Mesothelial cell of epicardium (in vitro differentiated cells): ENCODE measurements around the gene CDR2. TPM values are rescaled to one million over a fixed set of nuclear protein-coding genes. Genes with fewer than 3 reads are reported as not detected.

Experiments used
- DNase-seq, 2 experiments: peaks; one replicate each; pipeline ENCODE4 v3.0.0; 2021; ENCODE audit warnings: low spot score in 2 of 2; ENCODE audit not compliant: unreplicated experiment in 2 of 2
- H3K27ac Mint-ChIP-seq: 2 replicates; pipeline ENCODE4 v1.8.0; 2021; ENCODE audit warnings: mixed read lengths
- H3K27me3 Mint-ChIP-seq: 2 replicates; pipeline ENCODE4 v1.8.0; 2021; ENCODE audit warnings: low read depth, mixed read lengths
- H3K36me3 Mint-ChIP-seq: 2 replicates; pipeline ENCODE4 v1.8.0; 2021; ENCODE audit warnings: mixed read lengths
- H3K4me1 Mint-ChIP-seq: 2 replicates; pipeline ENCODE4 v1.8.0; 2021; ENCODE audit warnings: mixed read lengths
- H3K4me3 Mint-ChIP-seq: 2 replicates; pipeline ENCODE4 v1.8.0; 2021; ENCODE audit warnings: mild to moderate bottlenecking, moderate library complexity, mixed read lengths
- H3K9me3 Mint-ChIP-seq: 2 replicates; pipeline ENCODE4 v1.8.0; 2021; ENCODE audit warnings: mixed read lengths
- total RNA-seq: library from RNA; stranded (reverse); gene quantifications from 3 replicates; pipeline ENCODE4 v1.2.1, GENCODE V29; 2021
- TF ChIP-seq, protein P1 (sequence below): fragments of 200-600 bp; sonication (generic); IDR thresholded peaks from one replicate; pipeline ENCODE4 v1.5.0; 2021; ENCODE audit warnings: antibody characterized with exemption; ENCODE audit not compliant: unreplicated experiment

The CDR2 gene
- total RNA-seq, 1 donor from 2014 or later = 33.0 TPM

DNA sequence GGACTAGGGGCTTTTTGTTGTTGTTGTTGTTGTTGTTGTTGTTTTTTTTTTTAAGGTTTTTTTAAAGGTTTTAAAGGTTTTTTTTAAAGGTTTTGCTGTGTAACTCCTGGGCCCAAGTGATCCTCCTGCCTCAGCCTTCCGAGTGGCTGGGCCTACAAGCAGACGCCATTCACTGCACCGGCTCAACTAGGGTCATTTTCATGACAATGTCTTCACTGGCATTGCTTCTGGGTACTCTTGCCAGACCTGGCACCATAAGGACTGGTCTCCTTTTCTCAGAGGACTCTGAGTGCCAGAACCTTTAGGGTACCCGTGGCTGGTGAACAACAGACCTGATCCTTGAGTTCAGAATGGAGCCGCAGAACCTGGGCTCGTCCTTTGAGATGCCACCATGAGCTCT, 56.8 kb downstream of the CDR2 start:
- no peak for DNase-seq
- H3K27me3 Mint-ChIP-seq = no peaks in the 10 kb centered on the region
- no peaks in the 10 kb centered on the region for H3K4me1 Mint-ChIP-seq
- H3K4me3 Mint-ChIP-seq = no peak overlapping the region
- no peaks in the 10 kb centered on the region for H3K9me3 Mint-ChIP-seq
- TF ChIP-seq, protein P1, sequence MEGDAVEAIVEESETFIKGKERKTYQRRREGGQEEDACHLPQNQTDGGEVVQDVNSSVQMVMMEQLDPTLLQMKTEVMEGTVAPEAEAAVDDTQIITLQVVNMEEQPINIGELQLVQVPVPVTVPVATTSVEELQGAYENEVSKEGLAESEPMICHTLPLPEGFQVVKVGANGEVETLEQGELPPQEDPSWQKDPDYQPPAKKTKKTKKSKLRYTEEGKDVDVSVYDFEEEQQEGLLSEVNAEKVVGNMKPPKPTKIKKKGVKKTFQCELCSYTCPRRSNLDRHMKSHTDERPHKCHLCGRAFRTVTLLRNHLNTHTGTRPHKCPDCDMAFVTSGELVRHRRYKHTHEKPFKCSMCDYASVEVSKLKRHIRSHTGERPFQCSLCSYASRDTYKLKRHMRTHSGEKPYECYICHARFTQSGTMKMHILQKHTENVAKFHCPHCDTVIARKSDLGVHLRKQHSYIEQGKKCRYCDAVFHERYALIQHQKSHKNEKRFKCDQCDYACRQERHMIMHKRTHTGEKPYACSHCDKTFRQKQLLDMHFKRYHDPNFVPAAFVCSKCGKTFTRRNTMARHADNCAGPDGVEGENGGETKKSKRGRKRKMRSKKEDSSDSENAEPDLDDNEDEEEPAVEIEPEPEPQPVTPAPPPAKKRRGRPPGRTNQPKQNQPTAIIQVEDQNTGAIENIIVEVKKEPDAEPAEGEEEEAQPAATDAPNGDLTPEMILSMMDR = no peak
- no peak overlapping the region for H3K27ac Mint-ChIP-seq
- peaks cover 14% of the 10 kb centered on the region for H3K36me3 Mint-ChIP-seq

DNA sequence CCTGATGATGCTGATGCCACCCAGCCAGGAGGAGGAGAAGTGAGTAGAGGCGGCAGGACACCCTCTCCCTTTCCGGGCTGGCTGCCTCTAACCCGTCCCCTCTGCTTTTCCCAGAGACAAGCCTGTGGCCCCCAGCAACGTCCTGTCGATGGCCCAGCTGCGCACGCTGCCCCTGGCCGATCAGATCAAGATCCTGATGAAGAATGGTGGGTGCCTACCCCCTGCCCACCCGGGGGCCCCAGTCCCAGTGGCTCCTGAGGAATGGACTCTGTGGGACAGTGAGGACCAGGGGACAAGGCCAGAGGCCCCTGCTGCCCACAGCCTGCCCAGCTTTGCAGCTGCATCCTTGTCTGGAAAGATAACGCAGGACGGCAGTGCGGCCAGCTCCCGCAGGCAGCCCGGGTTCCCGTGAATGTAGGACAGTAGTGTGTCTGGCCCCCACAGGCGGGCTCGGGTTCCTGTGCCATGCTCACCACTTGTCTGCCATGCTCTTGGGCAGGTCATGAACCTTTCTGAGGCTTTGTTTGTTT, 57.4 kb downstream of the CDR2 start:
- no peaks in the 10 kb centered on the region for H3K9me3 Mint-ChIP-seq
- no peaks in the 10 kb centered on the region for H3K27me3 Mint-ChIP-seq
- DNase-seq = no peak
- no peaks in the 10 kb centered on the region for H3K4me1 Mint-ChIP-seq
- no peak overlapping the region for H3K4me3 Mint-ChIP-seq
- H3K36me3 Mint-ChIP-seq = peaks cover 14% of the 10 kb centered on the region
- no peak overlapping the region for H3K27ac Mint-ChIP-seq
- TF ChIP-seq, protein P1 = no peak

DNA sequence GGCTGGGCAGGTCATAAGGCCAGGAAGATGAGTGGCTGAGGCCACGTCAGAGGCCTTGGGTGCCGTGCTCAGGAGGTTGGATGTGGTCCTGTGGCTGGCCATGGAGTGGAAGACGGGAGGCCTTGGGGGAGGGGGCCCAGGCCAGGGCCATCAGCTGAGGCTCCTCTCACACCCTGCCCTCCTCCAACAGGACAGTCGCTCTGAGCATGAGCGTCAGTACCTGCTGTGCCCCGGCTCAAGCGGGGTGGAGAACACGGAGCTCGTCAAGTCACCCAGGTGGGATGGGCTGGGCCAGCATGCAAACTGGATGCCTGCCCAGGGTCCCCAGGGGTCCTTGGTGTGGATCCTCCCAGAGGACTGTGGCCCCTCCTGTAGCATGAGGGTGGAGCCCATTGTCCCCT, 58.0 kb downstream of the CDR2 start:
- H3K27me3 Mint-ChIP-seq = no peaks in the 10 kb centered on the region
- H3K9me3 Mint-ChIP-seq = no peaks in the 10 kb centered on the region
- no peak overlapping the region for H3K27ac Mint-ChIP-seq
- no peak overlapping the region for H3K4me3 Mint-ChIP-seq
- H3K36me3 Mint-ChIP-seq = peaks cover 19% of the 10 kb centered on the region
- no peak for DNase-seq
- TF ChIP-seq, protein P1 = no peak
- H3K4me1 Mint-ChIP-seq = no peaks in the 10 kb centered on the region

DNA sequence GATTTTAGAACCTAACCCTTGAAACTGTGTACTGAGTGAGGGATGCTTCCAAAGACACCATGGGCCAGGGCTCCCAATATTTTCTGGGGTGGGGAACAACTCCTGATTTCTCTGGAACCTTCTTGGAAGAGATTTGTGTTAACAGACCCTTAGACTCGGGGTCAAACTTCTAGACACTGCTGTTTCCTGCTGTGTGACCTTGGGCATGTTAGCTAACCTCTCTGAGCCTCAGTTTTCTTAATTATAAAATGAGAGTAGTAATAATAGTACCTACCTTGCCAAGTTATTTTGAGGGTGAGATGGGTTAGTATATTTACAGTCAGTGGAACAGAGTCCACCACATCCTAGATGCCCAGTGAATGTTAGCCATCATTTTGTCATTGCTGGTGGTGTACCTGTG, 58.4 kb downstream of the CDR2 start:
- H3K9me3 Mint-ChIP-seq = no peaks in the 10 kb centered on the region
- H3K27ac Mint-ChIP-seq = no peak overlapping the region
- H3K27me3 Mint-ChIP-seq = no peaks in the 10 kb centered on the region
- H3K4me3 Mint-ChIP-seq = no peak overlapping the region
- TF ChIP-seq, protein P1 = no peak
- no peaks in the 10 kb centered on the region for H3K4me1 Mint-ChIP-seq
- peaks cover 19% of the 10 kb centered on the region for H3K36me3 Mint-ChIP-seq
- no peak for DNase-seq

DNA sequence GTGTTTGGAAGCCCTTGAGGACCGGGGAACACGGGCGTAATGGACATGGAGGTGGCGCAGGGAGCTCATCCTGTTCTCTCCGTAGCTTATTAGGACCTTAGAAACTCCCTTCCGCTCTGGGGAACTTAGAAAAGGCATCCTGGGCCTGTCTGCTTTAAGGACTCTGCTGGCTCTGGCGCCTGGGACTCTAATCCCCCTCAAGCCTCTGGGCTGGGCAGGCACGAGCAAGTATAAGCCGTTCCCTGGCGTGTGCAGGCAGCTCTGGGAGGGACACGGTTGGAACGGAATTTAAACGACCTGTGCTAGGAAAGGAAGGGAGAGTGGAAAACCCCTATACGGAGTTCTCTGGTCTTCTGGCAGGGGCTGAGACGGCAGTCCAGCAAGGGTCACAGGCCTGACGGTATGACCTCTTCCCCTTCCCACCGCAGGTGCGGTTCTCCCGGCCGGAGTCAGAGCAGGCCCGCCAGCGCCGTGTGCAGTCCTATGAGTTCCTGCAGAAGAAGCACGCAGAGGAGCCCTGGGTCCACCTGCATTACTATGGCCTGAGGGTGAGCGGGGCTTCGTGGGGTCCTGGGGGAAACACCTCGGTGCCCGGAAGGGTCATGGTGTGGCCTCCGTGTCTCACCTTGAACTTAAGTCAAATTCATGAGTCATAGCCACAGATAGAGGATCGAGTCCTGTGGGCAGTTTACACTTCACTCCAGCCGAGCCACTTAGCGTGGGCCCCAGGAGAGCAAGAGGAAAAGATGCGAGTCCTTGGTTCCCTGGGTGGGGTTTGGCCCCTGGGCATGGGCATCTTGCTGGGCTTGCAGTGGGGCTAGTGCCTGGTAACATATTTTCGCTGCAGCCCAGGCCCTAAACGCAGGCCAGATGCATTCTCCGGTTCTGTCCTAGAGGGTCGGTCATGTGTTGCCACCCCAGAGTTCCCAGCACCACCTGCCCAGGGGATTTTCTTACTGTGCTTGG, 59.5 kb downstream of the CDR2 start:
- TF ChIP-seq, protein P1 = no peak
- peaks cover 19% of the 10 kb centered on the region for H3K36me3 Mint-ChIP-seq
- no peak for DNase-seq
- H3K9me3 Mint-ChIP-seq = no peaks in the 10 kb centered on the region
- H3K4me1 Mint-ChIP-seq = no peaks in the 10 kb centered on the region
- H3K4me3 Mint-ChIP-seq = no peak overlapping the region
- no peaks in the 10 kb centered on the region for H3K27me3 Mint-ChIP-seq
- H3K27ac Mint-ChIP-seq = no peak overlapping the region
